SJCRH30 (cell line): ENCODE measurements around the gene KISS1. TPM values are rescaled to one million over a fixed set of nuclear protein-coding genes. Genes with fewer than 3 reads are reported as not detected.

Source experiments
- DNase-seq, 2 experiments: peaks; one replicate each; pipeline ENCODE4 v3.0.0-alpha.2; 2015 to 2020
- H3K27ac ChIP-seq: fragments of 250-450 bp; sonication (Bioruptor Pico); 2 replicates; pipeline ENCODE4 v1.5.1; 2020; ENCODE audit warnings: mild to moderate bottlenecking, moderate library complexity
- H3K27me3 ChIP-seq: fragments of 250-450 bp; sonication (Bioruptor Pico); 2 replicates; pipeline ENCODE4 v1.5.1; 2020; ENCODE audit warnings: mild to moderate bottlenecking, moderate library complexity
- H3K36me3 ChIP-seq: fragments of 250-450 bp; sonication (Bioruptor Pico); 2 replicates; pipeline ENCODE4 v1.5.1; 2020; ENCODE audit warnings: mild to moderate bottlenecking, moderate library complexity
- H3K4me1 ChIP-seq: fragments of 250-450 bp; sonication (Bioruptor Pico); 2 replicates; pipeline ENCODE4 v1.5.1; 2020; ENCODE audit warnings: mild to moderate bottlenecking, moderate library complexity
- H3K4me3 ChIP-seq: fragments of 250-450 bp; sonication (Bioruptor Pico); 2 replicates; pipeline ENCODE4 v1.5.1; 2020; ENCODE audit warnings: mild to moderate bottlenecking, moderate library complexity
- H3K9me3 ChIP-seq: fragments of 250-450 bp; sonication (Bioruptor Pico); replicated peaks from 2 replicates; pipeline ENCODE4 v1.5.1; 2020; ENCODE audit warnings: mild to moderate bottlenecking, moderate library complexity
- total RNA-seq: library from RNA; depleted of rRNA; stranded (reverse); fragments of >200 nt; shearing (Covaris generic); gene quantifications from 2 replicates; pipeline ENCODE4 v1.2.3, GENCODE V29; 2014

The KISS1 gene
- total RNA-seq, 1 experiment from 2014 or later = not detected

- peaks cover 3% of the 10 kb centered on the region; the same call in 1 of the 2 replicates for H3K27me3 ChIP-seq
- no peak overlapping the region for H3K4me3 ChIP-seq
- H3K9me3 ChIP-seq = no peaks in the 10 kb centered on the region; the same call in 1 of the 2 replicates
- DNase-seq = no peak
- no peaks in the 10 kb centered on the region for H3K36me3 ChIP-seq
- H3K27ac ChIP-seq = no peak overlapping the region
- H3K4me1 ChIP-seq = no peaks in the 10 kb centered on the region; the same call in 1 of the 2 replicates
Measured at GRCh38 chr1:204206121-204206520, 9.8 kb upstream of the KISS1 start.

GRCh38 chr1:204205486-204205885 lies 9.2 kb upstream of the KISS1 start:
- no peak overlapping the region for H3K27ac ChIP-seq
- H3K9me3 ChIP-seq = no peaks in the 10 kb centered on the region; the same call in 1 of the 2 replicates
- no peaks in the 10 kb centered on the region; the same call in 1 of the 2 replicates for H3K4me1 ChIP-seq
- no peak for DNase-seq
- H3K4me3 ChIP-seq = no peak overlapping the region
- peaks cover 3% of the 10 kb centered on the region; the same call in 1 of the 2 replicates for H3K27me3 ChIP-seq
- no peaks in the 10 kb centered on the region for H3K36me3 ChIP-seq

DNA sequence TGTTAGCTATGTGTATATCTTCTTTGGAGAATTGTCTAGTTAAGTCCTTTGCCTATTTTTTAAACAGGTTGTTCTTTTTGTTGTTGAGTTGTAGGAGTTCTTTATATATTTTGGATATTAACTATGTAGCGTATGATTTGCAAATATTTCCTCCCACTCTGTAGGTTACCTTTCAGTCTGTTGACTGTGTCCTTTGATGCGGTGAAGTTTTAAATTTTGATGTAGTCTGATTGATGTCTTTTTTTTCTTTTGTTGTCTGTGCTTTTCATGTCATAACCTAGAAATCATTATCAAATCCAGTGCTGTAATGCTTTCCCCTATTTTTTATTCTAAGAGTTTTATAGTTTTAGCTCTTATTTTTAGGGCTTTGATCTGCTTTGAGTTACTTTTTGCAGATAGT lies 8.7 kb upstream of the KISS1 start:
- Histone ChIP-seq H3K27ac (no peak overlapping the region), H3K4me1 (no peaks in the 10 kb centered on the region; the same call in 1 of the 2 replicates), H3K36me3 (no peaks in the 10 kb centered on the region), H3K4me3 (no peak overlapping the region), H3K9me3 (no peaks in the 10 kb centered on the region; the same call in 1 of the 2 replicates), H3K27me3 (peaks cover 3% of the 10 kb centered on the region; the same call in 1 of the 2 replicates)
- DNase-seq = no peak

- Histone ChIP-seq H3K4me1 (peaks cover 9% of the 10 kb centered on the region; the same call in 1 of the 2 replicates), H3K4me3 (no peak overlapping the region), H3K27ac (no peak overlapping the region), H3K9me3 (no peaks in the 10 kb centered on the region; the same call in 1 of the 2 replicates), H3K36me3 (no peaks in the 10 kb centered on the region), H3K27me3 (peaks cover 3% of the 10 kb centered on the region)
- no peak for DNase-seq
Measured at GRCh38 chr1:204203206-204203767, 7.0 kb upstream of the KISS1 start.

GRCh38 chr1:204202481-204202880 lies 6.2 kb upstream of the KISS1 start:
- Histone ChIP-seq H3K4me1 (peaks cover 10% of the 10 kb centered on the region; the same call in 1 of the 2 replicates), H3K9me3 (no peaks in the 10 kb centered on the region; the same call in 1 of the 2 replicates), H3K4me3 (no peak overlapping the region), H3K27ac (no peak overlapping the region), H3K36me3 (no peaks in the 10 kb centered on the region), H3K27me3 (peaks cover 3% of the 10 kb centered on the region)
- DNase-seq = no peak

DNA sequence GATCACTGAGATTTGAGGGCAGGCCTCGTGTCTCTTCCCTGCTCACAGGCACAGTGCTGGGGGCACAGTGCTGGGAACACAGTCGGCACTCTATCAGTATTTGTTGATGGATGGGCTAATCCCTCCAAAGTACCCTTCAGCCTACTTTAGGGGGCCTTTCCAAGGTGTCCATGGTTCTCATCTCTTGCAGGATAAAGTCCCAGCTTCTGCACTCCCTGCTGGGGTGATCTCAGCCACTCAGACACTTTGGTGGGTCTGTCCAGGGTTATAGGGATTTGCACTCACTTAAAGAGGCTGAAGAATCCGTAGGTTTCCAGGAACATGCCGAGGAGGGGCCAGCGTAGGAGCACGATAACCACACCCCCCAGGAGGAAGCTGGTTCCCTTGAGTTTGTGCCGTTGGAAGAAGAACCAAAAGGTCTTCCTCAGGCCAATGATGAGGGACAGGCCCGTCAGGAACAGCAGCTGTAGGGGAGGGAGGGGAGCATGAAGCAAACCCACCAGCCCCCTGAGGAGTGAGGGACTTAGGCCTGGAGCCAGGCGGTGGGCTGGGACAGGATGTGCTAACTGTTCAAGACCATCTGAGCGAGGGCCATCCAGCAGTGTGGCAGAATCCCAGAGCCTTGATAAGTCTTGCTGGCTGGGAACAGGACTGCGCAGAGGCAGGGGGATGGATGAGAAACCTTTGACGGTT lies 5.2 kb upstream of the KISS1 start:
- Histone ChIP-seq H3K36me3 (no peaks in the 10 kb centered on the region), H3K4me1 (peaks cover 10% of the 10 kb centered on the region; the same call in 1 of the 2 replicates), H3K9me3 (no peaks in the 10 kb centered on the region; the same call in 1 of the 2 replicates), H3K27ac (no peak overlapping the region), H3K27me3 (peaks cover 3% of the 10 kb centered on the region), H3K4me3 (no peak overlapping the region)
- no peak for DNase-seq

DNA sequence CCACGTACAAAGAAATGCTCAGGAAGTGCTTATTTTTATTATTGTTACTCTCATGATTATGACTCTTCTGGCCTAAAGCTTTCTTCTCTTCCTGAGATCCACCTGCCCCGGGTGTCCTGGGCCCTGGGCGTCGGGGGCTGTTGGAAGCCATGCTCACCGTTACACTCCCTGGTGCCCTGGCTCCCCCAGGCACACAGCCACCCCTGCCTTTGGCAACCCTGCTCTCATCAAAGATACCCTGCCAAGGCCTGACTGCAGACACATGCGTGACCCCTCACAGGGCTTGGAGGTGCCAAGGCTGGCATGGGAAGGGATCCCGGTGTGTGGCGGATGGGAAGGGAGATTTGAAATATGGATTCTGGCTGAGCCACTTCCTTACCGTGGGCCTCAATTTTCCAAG lies 3.3 kb upstream of the KISS1 start:
- no peak overlapping the region for H3K4me3 ChIP-seq
- no peaks in the 10 kb centered on the region; the same call in 1 of the 2 replicates for H3K27me3 ChIP-seq
- H3K4me1 ChIP-seq = peaks cover 20% of the 10 kb centered on the region
- no peaks in the 10 kb centered on the region; the same call in 1 of the 2 replicates for H3K9me3 ChIP-seq
- no peak overlapping the region for H3K27ac ChIP-seq
- DNase-seq = no peak
- no peaks in the 10 kb centered on the region for H3K36me3 ChIP-seq

- H3K36me3 ChIP-seq = no peaks in the 10 kb centered on the region
- H3K27ac ChIP-seq = 0 out of 2 replicates have a peak overlapping the region, but pooled peaks have one; percentile 4
- no peaks in the 10 kb centered on the region for H3K9me3 ChIP-seq
- H3K27me3 ChIP-seq = no peaks in the 10 kb centered on the region; the same call in 1 of the 2 replicates
- no peak overlapping the region for H3K4me3 ChIP-seq
- H3K4me1 ChIP-seq = peaks cover 20% of the 10 kb centered on the region
- peak; percentile 35 to 47 for DNase-seq
Measured at GRCh38 chr1:204198348-204199340, 2.4 kb upstream of the KISS1 start.

- Histone ChIP-seq H3K27me3 (no peaks in the 10 kb centered on the region; the same call in 1 of the 2 replicates), H3K36me3 (no peaks in the 10 kb centered on the region), H3K4me3 (no peak overlapping the region), H3K27ac (no peak overlapping the region), H3K4me1 (peaks cover 20% of the 10 kb centered on the region), H3K9me3 (no peaks in the 10 kb centered on the region)
- no peak for DNase-seq
Measured at GRCh38 chr1:204197068-204197467, 777 bp upstream of the KISS1 start.

- Histone ChIP-seq H3K4me1 (peaks cover 23% of the 10 kb centered on the region), H3K27me3 (peaks cover 5% of the 10 kb centered on the region; the same call in 1 of the 2 replicates), H3K36me3 (no peaks in the 10 kb centered on the region), H3K27ac (no peak overlapping the region), H3K9me3 (no peaks in the 10 kb centered on the region), H3K4me3 (no peak overlapping the region)
- no peak for DNase-seq
Measured at GRCh38 chr1:204194771-204195170, 1.5 kb downstream of the KISS1 start.

GRCh38 chr1:204194080-204194479 lies 2.2 kb downstream of the KISS1 start:
- no peaks in the 10 kb centered on the region for H3K36me3 ChIP-seq
- H3K27me3 ChIP-seq = peaks cover 11% of the 10 kb centered on the region; the same call in 1 of the 2 replicates
- H3K4me3 ChIP-seq = no peak overlapping the region
- H3K9me3 ChIP-seq = no peaks in the 10 kb centered on the region
- H3K27ac ChIP-seq = no peak overlapping the region
- DNase-seq = no peak
- peaks cover 22% of the 10 kb centered on the region for H3K4me1 ChIP-seq

DNA sequence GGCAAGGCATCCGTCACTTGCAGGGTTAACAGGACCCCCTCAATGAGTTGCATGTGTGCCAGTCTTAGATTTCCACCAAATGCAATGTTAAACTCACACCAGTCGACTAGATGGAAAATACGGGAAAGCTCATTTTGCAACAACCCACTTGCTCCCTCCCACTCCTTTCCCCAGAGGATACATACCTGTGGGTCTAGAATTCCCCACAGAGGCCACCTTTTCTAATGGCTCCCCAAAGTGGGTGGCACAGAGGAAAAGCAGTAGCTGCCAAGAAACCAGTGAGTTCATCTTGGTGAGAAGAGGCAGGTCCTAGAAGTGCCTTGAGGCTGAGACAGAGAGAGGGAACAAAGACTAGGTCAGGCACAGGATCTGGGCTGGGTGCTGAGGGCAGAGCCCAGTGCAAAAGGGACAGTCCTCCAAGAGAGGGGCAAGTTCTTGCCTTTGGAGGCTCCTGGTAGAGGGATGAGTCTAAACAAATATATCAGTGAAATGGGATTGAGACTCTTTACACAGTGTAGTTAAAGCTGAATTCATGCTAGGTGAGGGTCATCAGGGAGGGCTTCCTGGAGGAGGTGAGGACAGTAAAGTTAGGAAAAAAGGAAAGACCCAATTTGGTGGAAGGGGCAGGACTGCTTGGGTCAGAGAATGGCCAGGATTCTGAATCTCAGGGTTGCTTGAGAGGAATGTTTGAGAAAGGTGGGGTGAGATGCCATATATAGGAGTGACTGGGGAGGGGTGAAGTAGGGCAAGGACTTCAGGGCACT lies 3.5 kb downstream of the KISS1 start:
- Histone ChIP-seq H3K27me3 (peaks cover 13% of the 10 kb centered on the region), H3K4me3 (no peak overlapping the region), H3K4me1 (peaks cover 14% of the 10 kb centered on the region), H3K9me3 (no peaks in the 10 kb centered on the region), H3K27ac (no peak overlapping the region), H3K36me3 (no peaks in the 10 kb centered on the region)
- no peak for DNase-seq

DNA sequence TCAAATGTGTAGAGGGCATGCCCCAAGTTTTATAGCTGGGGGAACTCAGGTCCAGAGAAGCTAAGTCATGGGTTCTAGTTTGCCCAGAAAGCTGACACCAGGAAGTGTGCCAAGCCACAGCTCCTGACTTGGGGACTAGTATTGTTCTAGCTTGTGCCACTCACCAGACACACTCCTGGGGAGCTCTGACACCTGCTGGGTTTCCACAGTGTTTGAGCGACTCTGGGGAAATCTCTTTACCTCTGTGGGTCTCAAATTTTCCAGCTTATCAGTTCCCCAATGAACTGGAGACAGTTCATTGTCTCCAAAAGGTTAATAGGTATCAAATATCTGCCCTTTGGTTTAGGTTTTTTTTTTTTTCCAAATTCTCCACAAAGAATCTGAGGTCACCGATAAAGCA lies 4.2 kb downstream of the KISS1 start:
- peaks cover 14% of the 10 kb centered on the region for H3K4me1 ChIP-seq
- H3K4me3 ChIP-seq = no peak overlapping the region
- no peaks in the 10 kb centered on the region for H3K9me3 ChIP-seq
- no peaks in the 10 kb centered on the region for H3K36me3 ChIP-seq
- H3K27ac ChIP-seq = no peak overlapping the region
- no peak for DNase-seq
- peaks cover 19% of the 10 kb centered on the region for H3K27me3 ChIP-seq

- no peaks in the 10 kb centered on the region for H3K9me3 ChIP-seq
- H3K4me1 ChIP-seq = peaks cover 13% of the 10 kb centered on the region
- no peak overlapping the region for H3K27ac ChIP-seq
- H3K27me3 ChIP-seq = peaks cover 25% of the 10 kb centered on the region
- no peak overlapping the region for H3K4me3 ChIP-seq
- H3K36me3 ChIP-seq = no peaks in the 10 kb centered on the region
- DNase-seq = no peak
Measured at GRCh38 chr1:204191456-204191855, 4.8 kb downstream of the KISS1 start.
